IPS DF 6.9 (cell line): Measurements from ENCODE around the gene KLF7.

ENCODE experiments used
- DNase-seq: peaks from one replicate; pipeline ENCODE4 v3.0.0-alpha.2; 2013; ENCODE audit warnings: low read depth, low spot score
- H3K27ac ChIP-seq: one replicate; pipeline ENCODE4 v1.5.1; 2013; ENCODE audit warnings: low read length, control low read depth
- H3K27me3 ChIP-seq: 2 replicates; pipeline ENCODE4 v1.6.1; 2013; ENCODE audit warnings: mild to moderate bottlenecking, low read length; ENCODE audit not compliant: control insufficient read depth, insufficient read depth
- H3K36me3 ChIP-seq: 2 replicates; pipeline ENCODE4 v1.6.1; 2013; ENCODE audit warnings: low read length; ENCODE audit not compliant: control insufficient read depth, insufficient read depth
- H3K4me1 ChIP-seq: 2 replicates; pipeline ENCODE4 v1.6.1; 2013; ENCODE audit warnings: low read length; ENCODE audit not compliant: control insufficient read depth, insufficient read depth
- H3K4me3 ChIP-seq: 2 replicates; pipeline ENCODE4 v1.5.1; 2013; ENCODE audit warnings: mild to moderate bottlenecking, low read length
- H3K9me3 ChIP-seq: 2 replicates; pipeline ENCODE4 v1.6.1; 2013; ENCODE audit warnings: low read length, inconsistent platforms; ENCODE audit not compliant: control insufficient read depth, insufficient read depth
- WGBS: extraction: QIAGEN DNeasy Blood & Tissue Kit; methylation state at CpG from one replicate; pipeline ENCODE4 v1.1.7; 2013; ENCODE audit warnings: mixed read lengths, missing lambda C conversion rate; ENCODE audit not compliant: insufficient read length, insufficient coverage; 5-methylcytosine and 5-hydroxymethylcytosine counted together

Gene KLF7

DNA sequence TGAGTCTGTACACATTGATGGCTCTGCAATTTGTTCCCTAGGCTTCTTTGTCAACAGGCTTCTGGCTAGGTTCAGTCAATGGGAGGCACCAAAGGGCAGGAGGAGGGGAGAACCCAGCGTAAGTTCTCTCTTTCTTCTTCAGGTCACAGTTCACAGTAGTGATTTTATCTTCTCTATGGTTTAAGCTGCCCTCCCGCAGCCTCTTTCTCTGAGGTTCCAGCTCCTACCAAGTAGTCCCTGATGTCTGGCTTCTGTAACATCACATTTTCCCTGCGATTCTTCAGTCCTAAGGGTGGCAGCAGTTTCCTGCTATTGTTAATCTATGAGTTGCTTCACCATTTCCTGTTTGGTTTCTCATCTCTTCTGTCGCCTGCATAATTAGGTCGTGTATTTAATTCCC is 119.0 kb downstream of the KLF7 start:
- H3K4me1 ChIP-seq: no peaks in the 10 kb centered on the region
- WGBS: no CpG with 5 or more reads among the region's 5 CpGs
- H3K27me3 ChIP-seq: no peaks in the 10 kb centered on the region
- no peaks in the 10 kb centered on the region for H3K9me3 ChIP-seq
- no peak overlapping the region for H3K27ac ChIP-seq
- H3K36me3 ChIP-seq: no peaks in the 10 kb centered on the region
- H3K4me3 ChIP-seq: no peak overlapping the region
- DNase-seq: no peak

DNA sequence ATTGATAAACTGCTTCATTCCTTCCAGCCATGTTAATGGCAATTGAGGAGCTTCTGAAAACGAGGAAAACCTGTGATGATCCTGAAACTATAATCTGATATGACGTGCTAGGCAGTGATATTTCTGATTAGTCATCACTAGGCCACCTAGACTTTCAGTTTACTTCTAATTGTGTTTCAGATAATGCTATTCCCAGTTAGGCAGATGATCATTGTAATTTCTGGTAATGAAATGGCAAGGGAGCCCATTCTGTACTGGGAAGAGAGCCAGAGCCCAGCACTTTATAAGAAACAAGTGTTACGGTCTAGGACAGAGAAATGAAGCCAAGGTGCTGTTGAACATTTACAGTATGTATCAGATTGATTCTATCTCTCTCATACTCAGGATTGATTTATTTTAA is 120.2 kb downstream of the KLF7 start:
- WGBS: no CpG with 5 or more reads among the region's 3 CpGs
- Histone ChIP-seq H3K36me3 (no peaks in the 10 kb centered on the region), H3K9me3 (no peaks in the 10 kb centered on the region), H3K4me1 (peaks cover 5% of the 10 kb centered on the region; the same call in 1 of the 2 replicates), H3K27me3 (no peaks in the 10 kb centered on the region), H3K27ac (no peak overlapping the region), H3K4me3 (no peak overlapping the region)
- no peak for DNase-seq

DNA sequence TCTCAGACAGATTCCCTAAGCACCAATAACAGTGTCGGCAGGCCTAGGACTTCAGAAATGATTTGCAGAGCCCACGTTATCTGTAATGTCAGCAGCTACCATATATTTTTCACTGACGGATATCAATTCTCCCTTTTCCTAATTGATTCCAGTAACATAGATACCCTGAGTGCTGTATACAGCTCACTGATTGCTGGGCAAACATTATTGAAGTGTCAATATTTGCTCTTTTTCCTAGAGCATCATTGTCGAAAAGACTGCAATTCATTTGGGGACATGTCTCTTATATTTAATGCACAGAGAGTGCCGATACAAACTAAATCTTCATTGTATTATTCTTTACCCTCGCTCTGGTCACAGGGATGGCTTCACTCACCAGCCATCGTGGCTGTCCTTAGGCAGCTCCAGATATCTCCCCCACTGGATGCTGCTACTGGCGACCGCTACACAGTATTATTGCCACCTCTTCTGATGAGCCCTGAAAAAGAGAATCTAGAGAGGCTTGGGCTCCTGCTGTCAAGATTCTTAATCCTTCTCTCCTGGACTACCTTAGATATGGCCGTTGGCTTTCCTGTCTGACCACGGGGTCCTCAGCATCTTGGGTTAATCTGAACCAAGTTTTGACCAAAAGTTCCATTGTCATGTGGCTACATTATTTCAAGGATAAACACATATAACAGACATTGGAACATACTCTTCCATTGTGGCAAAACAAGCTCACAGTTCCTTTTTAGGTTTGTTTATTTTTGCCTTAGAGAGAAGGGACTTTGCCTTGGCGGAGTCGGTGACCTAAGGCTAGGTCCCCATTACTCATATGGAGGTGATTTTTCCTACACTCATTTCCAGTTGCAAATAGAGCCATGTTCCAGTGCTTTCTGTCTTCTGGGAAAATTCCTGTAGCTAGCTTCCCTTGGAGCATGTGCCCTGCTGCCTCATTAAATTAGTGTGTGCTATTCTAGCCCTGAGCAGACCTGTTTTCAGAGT is 121.1 kb downstream of the KLF7 start:
- no CpG with 5 or more reads among the region's 13 CpGs for WGBS
- Histone ChIP-seq H3K27ac (no peak overlapping the region), H3K4me1 (peaks cover 5% of the 10 kb centered on the region), H3K9me3 (no peaks in the 10 kb centered on the region), H3K4me3 (no peak overlapping the region), H3K36me3 (no peaks in the 10 kb centered on the region), H3K27me3 (no peaks in the 10 kb centered on the region)
- DNase-seq: no peak

DNA sequence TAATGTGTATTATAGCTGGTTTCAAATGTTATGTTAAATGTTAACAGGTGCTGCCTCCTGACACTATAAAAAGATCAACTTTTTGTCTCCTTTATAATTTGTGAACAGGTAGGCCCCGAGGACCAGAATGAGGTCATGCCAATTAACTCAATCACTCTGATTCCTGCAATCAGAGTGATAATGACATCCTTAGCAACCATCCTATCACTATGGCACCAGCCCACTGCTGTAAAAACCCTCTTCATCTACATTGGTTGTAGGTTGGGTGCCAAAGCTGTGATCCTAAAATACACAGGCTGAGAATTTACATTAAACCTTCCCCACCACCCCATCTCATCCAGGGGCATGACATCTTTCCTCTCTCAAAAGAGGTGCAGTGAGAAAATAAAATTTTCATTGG is 122.9 kb downstream of the KLF7 start:
- DNase-seq: no peak
- Histone ChIP-seq H3K27me3 (no peaks in the 10 kb centered on the region), H3K4me1 (peaks cover 6% of the 10 kb centered on the region), H3K27ac (no peak overlapping the region), H3K9me3 (no peaks in the 10 kb centered on the region), H3K36me3 (no peaks in the 10 kb centered on the region), H3K4me3 (no peak overlapping the region)
- no CpG with 5 or more reads among the region's 1 CpG for WGBS

DNA sequence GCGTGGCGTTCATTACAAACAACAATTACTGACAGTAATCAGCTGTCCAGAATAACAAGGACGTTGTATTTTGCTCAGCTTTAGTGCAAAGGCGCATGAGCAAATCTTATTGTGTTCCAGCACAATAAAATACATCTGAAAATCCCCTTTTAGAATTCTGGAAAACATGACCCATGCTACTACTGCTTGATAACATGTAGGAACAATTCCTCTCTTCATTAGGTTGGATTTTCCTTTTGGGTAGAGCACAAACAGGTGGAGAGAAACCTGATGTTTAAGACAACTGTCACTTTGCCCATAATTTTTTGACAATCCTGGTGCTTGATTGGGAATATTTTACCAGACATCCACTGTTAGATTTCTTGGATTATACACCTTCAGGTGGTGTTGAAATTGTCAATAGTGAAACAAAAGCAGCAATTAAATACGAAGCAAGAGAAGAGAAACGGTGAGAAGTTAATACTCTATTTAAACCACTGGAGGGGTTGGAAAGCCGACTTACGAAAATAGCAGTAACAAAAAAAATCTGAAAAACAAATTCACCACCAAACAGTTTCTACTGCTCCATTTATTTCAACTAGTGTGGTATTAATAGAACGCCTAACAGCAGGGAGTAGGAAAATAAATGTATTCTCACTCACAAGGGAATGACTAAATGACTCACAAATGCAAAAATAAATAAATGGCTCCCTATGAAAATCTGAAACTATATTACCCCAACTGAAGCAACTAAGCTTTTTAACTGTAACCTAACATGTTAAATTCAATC is 123.8 kb downstream of the KLF7 start:
- Histone ChIP-seq H3K4me1 (peaks cover 6% of the 10 kb centered on the region), H3K27me3 (no peaks in the 10 kb centered on the region), H3K9me3 (no peaks in the 10 kb centered on the region), H3K27ac (no peak overlapping the region), H3K36me3 (no peaks in the 10 kb centered on the region), H3K4me3 (no peak overlapping the region)
- WGBS: no CpG with 5 or more reads among the region's 9 CpGs
- no peak for DNase-seq

DNA sequence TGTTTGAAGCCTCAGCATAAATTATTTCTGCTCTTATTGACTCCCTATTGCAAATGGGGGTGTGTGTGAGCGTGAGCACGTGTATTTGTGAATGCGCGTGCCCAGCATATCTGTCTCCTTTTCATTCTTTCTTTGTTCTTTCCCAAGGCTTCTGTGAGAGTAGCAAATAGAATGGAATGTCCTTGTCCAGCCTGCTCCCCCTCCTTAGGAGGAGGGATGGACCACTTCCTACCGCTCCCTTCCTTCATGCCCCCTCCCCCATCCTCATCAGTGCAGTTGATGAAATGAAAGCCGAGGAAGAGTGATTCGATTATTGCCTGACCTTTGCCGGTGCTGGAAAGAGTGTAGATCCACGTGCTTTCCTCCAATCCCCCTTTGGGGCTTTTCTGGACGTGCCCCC is 124.5 kb downstream of the KLF7 start:
- Histone ChIP-seq H3K9me3 (no peaks in the 10 kb centered on the region), H3K4me1 (peaks cover 8% of the 10 kb centered on the region), H3K27ac (no peak overlapping the region), H3K27me3 (no peaks in the 10 kb centered on the region), H3K36me3 (no peaks in the 10 kb centered on the region), H3K4me3 (no peak overlapping the region)
- no peak for DNase-seq
- WGBS: no CpG with 5 or more reads among the region's 10 CpGs

DNA sequence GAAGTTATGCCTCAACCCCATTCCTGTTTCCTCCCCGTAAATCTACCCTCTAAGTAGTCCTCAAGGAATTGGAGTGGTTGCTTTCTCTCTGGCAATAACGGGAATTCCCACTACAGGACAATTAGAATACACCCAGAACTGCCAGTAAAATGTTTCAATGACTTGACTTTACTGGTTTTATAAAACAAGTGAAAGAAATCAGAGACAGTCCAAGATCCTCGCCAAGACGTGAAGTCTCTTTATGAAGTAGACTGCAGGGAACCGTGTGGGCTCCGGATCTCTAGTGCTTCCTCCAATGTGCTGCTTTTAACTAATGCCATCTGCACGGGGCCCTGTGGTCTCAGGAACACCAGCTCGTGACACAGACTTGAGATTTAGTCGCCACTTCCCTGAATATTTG is 125.1 kb downstream of the KLF7 start:
- no peaks in the 10 kb centered on the region for H3K36me3 ChIP-seq
- DNase-seq: no peak
- no CpG with 5 or more reads among the region's 9 CpGs for WGBS
- H3K27me3 ChIP-seq: no peaks in the 10 kb centered on the region
- H3K9me3 ChIP-seq: no peaks in the 10 kb centered on the region
- H3K4me3 ChIP-seq: no peak overlapping the region
- H3K4me1 ChIP-seq: peaks cover 8% of the 10 kb centered on the region
- no peak overlapping the region for H3K27ac ChIP-seq

DNA sequence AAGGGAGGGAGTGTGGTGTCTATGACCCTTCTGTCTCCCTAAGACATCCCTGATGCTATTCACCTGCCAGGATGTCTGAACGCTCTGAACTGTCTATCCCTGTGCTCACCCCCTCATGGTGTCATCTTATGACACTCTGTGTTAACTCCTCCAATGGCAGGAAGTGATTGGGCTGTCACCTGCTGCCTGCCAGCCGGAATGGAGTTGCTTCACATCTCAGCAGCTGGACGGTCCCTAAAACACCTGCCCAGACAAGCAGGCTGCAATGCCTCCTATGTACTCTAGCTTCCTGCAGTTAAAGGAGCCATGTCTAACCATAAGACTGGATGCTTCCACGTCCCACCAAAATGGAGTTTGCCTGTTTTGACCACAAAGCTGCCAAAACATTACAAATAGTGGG is 126.5 kb downstream of the KLF7 start:
- H3K9me3 ChIP-seq: no peaks in the 10 kb centered on the region
- H3K4me1 ChIP-seq: peaks cover 8% of the 10 kb centered on the region
- no peaks in the 10 kb centered on the region for H3K36me3 ChIP-seq
- WGBS: no CpG with 5 or more reads among the region's 4 CpGs
- H3K4me3 ChIP-seq: no peak overlapping the region
- H3K27ac ChIP-seq: no peak overlapping the region
- H3K27me3 ChIP-seq: no peaks in the 10 kb centered on the region
- DNase-seq: no peak

DNA sequence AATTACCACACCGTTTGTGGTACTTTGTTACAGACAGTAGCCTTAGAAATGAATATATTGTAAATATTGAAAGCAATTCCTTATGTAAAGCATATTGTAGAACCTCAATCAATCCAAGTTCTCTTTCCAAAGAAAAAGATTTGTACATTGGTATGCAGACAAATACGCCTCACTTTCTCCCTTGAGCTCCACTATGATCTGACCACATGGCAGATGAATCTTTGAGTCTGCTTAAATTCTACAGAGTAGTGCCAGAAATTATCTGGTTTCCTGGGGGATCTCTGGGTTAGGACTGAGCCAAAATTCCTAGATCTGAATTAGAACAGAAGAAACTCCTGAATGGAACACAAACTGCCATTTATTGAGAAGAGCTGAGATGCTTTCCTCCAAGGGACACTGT is 127.4 kb downstream of the KLF7 start:
- Histone ChIP-seq H3K27me3 (no peaks in the 10 kb centered on the region), H3K27ac (no peak overlapping the region), H3K36me3 (no peaks in the 10 kb centered on the region), H3K4me3 (no peak overlapping the region), H3K9me3 (no peaks in the 10 kb centered on the region), H3K4me1 (peaks cover 8% of the 10 kb centered on the region)
- DNase-seq: no peak
- no CpG with 5 or more reads among the region's 2 CpGs for WGBS

DNA sequence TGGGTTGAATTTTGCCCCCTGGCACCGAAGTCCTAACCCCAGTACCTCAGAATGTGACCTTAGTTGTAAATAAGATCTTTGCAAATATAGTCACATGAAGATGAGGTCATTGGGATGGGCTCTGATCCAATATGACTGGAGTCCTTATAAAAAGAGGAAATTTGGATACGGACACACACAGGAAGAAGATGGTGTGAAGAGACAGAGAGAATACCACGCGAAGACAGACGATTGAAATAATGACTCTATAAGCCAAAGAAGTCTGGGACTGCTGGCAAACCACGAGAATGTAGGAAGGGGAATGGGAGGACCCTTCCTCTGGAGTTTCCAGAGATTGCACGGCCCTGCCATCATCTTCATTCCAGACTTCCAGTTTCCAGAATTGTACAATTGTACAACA is 127.9 kb downstream of the KLF7 start:
- Histone ChIP-seq H3K4me3 (no peak overlapping the region), H3K4me1 (peaks cover 8% of the 10 kb centered on the region), H3K9me3 (no peaks in the 10 kb centered on the region), H3K36me3 (no peaks in the 10 kb centered on the region), H3K27me3 (no peaks in the 10 kb centered on the region), H3K27ac (no peak overlapping the region)
- no peak for DNase-seq
- WGBS: no CpG with 5 or more reads among the region's 7 CpGs
